HG03045 (cell line): ENCODE measurements around the gene SLC12A6.
A peak's percentile ranks its signal among the peaks of the same experiment; 100 is the strongest.
"Not testable (repeated sequence)": the region's sequence is repeated elsewhere in the genome, so short reads cannot be mapped to it uniquely, and the experiment has no call there.

Source experiments
- ATAC-seq: cut with Tn5 transposase; IDR thresholded peaks from one replicate; pipeline ENCODE4 v1.9.1; 2021; ENCODE audit warnings: mild to moderate bottlenecking, moderate library complexity; ENCODE audit not compliant: unreplicated experiment

The SLC12A6 gene

GRCh38 chr15:34337557-34338306 lies at the start of gene SLC12A6:
SLC12A6 (minus strand) TSS chr15:34337781; CDS start chr15:34336680, 1,101 bp downstream.
- peak; percentile 78 for ATAC-seq

DNA sequence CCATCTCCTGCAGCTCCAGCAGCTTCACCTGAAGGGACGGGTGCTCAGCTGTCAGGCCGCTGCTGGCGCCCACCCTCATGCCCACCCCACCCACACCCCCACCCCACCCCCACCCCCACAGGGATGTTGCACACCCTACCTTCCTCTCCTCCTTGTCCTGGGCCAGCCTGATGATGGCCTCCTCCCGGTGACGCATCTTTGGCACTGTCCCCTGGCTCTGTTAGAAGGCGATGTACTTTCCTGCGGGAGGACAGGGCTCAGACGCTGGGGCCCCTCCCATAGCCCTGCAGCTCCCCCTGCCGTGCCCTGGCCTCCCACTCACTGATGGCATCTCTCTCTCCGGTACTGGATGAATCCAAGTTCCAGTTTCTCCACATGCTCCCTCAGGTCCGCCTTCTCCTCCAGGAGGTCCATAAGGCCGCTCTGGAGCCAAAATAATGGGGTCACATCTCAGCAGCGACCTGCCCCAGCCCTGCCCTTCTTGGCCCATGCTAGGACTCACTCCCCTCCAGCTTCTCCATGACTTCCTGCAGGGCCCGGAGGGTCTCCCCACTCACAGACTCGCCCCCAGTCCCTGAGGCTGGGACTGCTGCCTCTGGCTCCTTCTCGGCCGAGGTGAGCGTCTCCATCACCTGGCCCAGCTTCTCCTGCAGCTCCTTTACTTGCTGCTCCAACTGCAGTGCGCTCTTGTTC lies 44.4 kb upstream of the SLC12A6 start:
- ATAC-seq, result not testable (repeated sequence)

- not testable (repeated sequence) for ATAC-seq
These were observed 42.9 kb upstream of the SLC12A6 start for GRCh38 chr15:34380491-34380890.

DNA sequence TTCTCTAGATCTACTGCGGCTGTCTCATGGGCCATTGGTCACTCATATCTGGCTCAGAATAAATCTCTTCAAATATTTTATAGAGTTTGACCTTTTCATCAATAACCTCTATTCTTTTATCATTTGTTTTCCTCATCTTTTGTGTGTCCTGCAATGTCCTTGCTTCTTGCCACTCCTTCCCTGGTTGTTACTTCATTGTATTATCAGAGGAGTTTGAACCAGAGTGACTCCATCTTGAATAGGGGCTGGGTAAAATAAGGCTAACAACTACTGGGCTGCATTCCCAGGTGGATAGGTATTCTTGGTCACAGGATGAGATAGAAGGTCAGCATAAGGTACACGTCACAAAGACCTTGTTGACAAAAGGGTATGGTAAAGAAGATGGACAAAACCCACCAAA lies 39.3 kb upstream of the SLC12A6 start:
- ATAC-seq, result no peak

GRCh38 chr15:34375541-34375940 lies 38.0 kb upstream of the SLC12A6 start:
- ATAC-seq, result not testable (repeated sequence)

DNA sequence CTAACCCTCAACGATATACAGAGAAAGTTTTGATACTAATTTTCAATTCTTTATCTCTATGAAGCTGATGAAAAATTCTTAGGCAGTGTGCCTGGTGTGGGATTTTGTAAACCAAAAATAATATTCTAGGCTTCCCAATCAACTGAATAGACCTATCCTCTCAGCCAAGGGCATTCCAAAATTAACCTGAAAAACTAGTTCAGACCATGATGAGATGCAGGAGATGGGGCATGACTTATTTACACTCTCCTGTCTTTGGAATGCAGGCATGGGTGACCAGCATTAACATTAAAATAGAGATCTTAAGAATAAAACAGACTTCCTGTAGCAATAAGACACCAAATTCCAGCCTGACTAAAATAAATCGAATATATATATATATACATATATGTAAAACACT lies 37.2 kb upstream of the SLC12A6 start:
- ATAC-seq, result no peak

DNA sequence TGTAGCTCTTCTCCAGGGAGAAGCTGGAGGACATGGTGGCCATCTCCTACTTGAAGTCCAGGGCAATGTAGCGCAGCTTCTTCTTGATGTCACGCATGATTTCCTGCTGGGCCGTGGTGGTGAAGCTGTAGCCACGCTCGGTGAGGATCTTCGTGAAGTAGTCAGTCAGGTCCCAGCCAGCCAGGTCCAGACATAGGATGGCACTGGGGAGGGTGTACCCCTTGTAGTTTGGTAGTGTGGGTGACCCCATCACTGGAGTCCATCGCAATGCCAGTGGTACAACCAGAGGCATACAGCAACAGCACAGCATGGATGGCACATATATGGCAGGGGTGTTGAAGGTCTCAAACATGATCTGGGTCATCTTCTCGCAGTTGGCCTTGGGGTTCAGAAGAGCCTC lies 36.4 kb upstream of the SLC12A6 start:
- no peak for ATAC-seq

GRCh38 chr15:34370643-34371042 lies 33.1 kb upstream of the SLC12A6 start:
- ATAC-seq, result no peak

DNA sequence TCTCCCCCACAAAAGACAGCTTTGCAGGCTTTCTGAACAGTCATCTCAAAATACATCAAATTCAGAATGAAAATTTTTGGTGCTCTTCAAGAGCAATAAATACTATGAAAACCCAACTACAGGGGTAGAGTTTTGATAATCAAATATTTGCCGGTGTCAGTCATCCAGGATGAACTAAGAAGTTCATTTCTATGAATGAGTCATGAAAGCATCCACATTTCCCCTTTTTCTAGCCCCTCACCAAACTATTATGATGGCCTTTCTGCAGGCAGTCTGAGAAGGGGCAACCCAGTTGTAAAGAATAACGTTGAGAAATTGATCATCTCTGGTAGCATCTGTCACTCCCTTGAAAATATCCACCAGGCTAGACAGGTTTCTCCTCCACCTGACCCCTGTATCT lies 32.5 kb upstream of the SLC12A6 start:
- ATAC-seq, result no peak

GRCh38 chr15:34367101-34368081 lies 29.8 kb upstream of the SLC12A6 start, which contains the start of gene LPCAT4:
LPCAT4 (minus strand) TSS chr15:34367196; CDS start chr15:34367100, 96 bp downstream.
- ATAC-seq, result peak; percentile 83

- no peak for ATAC-seq
These were observed 28.9 kb upstream of the SLC12A6 start for GRCh38 chr15:34366271-34367065.

DNA sequence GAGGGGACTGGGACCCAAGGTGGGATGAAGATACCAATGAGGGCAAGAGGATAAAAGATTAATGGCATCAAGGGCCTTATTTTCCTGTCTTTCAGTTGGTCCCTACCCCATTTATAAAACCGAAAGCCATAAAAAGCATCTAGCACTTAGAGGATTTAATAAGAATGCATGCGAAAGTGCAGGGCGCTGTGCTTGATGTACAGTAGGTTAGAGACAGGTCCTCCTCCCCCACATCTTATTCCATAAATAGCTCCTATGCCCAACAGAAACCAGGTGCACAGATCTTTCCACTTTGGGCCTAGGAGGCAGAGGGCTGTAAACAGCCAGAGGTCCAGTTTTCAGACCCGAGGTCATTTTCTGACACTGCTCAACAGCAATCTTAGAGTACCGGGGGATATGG lies 28.3 kb upstream of the SLC12A6 start:
- no peak for ATAC-seq

- ATAC-seq, result no peak
These were observed 27.7 kb upstream of the SLC12A6 start for GRCh38 chr15:34365091-34365825.

- no peak for ATAC-seq
These were observed 26.5 kb upstream of the SLC12A6 start for GRCh38 chr15:34364041-34364440.

GRCh38 chr15:34362047-34362773 lies 24.6 kb upstream of the SLC12A6 start:
- ATAC-seq, result no peak

DNA sequence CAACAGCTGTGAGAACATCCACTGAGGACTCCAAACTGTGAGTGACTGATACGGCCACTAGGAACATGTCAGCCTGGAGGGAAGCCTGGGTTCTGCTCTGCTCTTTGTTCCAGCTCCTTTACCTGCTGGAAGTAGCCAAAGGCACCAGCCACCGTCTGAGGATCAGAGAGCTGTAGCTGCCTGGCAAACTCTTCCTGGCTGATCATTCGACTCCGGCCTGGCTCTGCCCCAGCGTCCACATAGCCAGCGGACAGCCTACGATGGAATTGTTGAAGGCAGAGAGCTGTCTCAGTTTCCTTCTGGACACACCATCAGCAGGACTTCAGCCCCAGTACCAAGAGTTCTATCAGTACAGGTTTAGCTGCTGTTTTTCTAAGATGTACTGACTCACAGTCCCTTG lies 23.7 kb upstream of the SLC12A6 start:
- no peak for ATAC-seq

DNA sequence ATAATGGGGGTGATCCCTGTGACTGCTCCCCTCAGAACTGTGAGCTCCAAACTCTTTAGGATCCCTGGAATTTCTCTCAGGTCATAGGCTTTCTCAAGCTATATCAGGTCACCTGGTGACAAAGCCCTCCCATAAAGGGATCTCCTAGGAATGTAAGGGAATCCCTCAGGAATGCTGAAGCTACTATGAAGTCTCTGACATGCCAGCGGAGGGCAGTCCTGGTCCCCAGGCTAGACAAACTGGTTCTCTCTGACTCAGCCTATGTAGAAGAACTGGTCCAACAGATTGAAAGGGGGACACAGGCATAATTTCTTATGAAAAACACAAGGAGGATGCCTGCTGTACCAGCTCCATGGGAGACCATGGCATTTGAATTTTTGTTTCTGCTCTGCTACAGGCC lies 22.7 kb upstream of the SLC12A6 start:
- ATAC-seq, result no peak

DNA sequence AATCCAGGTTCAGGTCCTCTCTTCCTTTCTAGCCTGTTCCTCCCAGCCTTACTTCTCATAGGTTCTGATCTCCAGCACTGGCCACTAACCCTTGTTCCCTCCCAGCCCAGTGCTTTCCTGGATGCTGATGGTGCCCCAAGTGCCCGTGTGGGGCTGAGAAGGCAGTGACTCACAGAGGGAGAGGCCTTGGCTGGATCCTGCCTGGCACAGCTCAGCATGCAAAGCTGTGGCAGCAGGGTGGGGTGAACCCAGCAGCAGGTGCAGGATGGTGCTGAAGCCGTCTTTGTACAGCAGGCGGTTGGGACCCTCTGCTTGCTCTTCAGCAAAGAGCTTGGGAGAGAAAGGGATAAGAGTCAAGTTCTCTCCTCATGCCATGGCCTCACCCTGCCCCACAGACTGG lies 21.8 kb upstream of the SLC12A6 start:
- ATAC-seq, result no peak

GRCh38 chr15:34358948-34359347 lies 21.4 kb upstream of the SLC12A6 start:
- no peak for ATAC-seq
